OCI-LY1 (cell line): ENCODE results near the gene RGP1.

Source experiments
- H2AFZ ChIP-seq: fragments of 200-600 bp; sonication (generic), shearing (Covaris generic); 2 replicates; pipeline ENCODE4 v1.6.0; 2014; ENCODE audit warnings: antibody characterized with exemption, mild to moderate bottlenecking, low read length
- H3F3A ChIP-seq: fragments of 200-600 bp; sonication (generic), shearing (Covaris generic); 2 replicates; pipeline ENCODE4 v1.6.0; 2014; ENCODE audit warnings: mild to moderate bottlenecking, antibody characterized with exemption, low read length, moderate library complexity; ENCODE audit not compliant: insufficient read depth
- H3K27ac ChIP-seq: fragments of 200-600 bp; sonication (generic); 2 replicates; pipeline ENCODE4 v1.5.1; 2014; ENCODE audit warnings: low read length, mixed run types, mild to moderate bottlenecking, low read depth; ENCODE audit not compliant: poor library complexity, severe bottlenecking
- H3K27me3 ChIP-seq: fragments of 200-600 bp; sonication (generic); 2 replicates; pipeline ENCODE4 v1.6.0; 2014; ENCODE audit warnings: antibody characterized with exemption, mild to moderate bottlenecking, low read length, moderate library complexity; ENCODE audit not compliant: insufficient read depth
- H3K36me3 ChIP-seq: fragments of 200-600 bp; sonication (generic); 2 replicates; pipeline ENCODE4 v1.6.1; 2014; ENCODE audit warnings: mild to moderate bottlenecking, antibody characterized with exemption, low read length, moderate library complexity, mixed read lengths; ENCODE audit not compliant: insufficient read depth
- H3K4me1 ChIP-seq: fragments of 200-600 bp; sonication (generic); 2 replicates; pipeline ENCODE4 v1.5.1; 2014; ENCODE audit warnings: mild to moderate bottlenecking, low read length, moderate library complexity; ENCODE audit not compliant: insufficient read depth, severe bottlenecking
- H3K4me2 ChIP-seq: fragments of 200-600 bp; sonication (generic), shearing (Covaris generic); 2 replicates; pipeline ENCODE4 v1.6.1; 2014; ENCODE audit warnings: low read length
- H3K4me3 ChIP-seq: fragments of 200-600 bp; sonication (generic); 2 replicates; pipeline ENCODE4 v1.5.1; 2014; ENCODE audit warnings: low read length, low read depth, mild to moderate bottlenecking, mixed read lengths; ENCODE audit not compliant: poor library complexity, severe bottlenecking
- H3K79me2 ChIP-seq: fragments of 200-600 bp; shearing (Covaris generic); 2 replicates; pipeline ENCODE4 v1.6.1; 2016; ENCODE audit warnings: mixed run types, low read length, mixed read lengths; ENCODE audit not compliant: insufficient read depth
- H3K9ac ChIP-seq: fragments of 200-600 bp; sonication (generic), shearing (Covaris generic); 2 replicates; pipeline ENCODE4 v1.6.1; 2014; ENCODE audit warnings: mild to moderate bottlenecking, low read length, mixed read lengths
- H3K9me2 ChIP-seq: fragments of 200-600 bp; sonication (generic), shearing (Covaris generic); 2 replicates; pipeline ENCODE4 v1.6.1; 2014; ENCODE audit warnings: low read depth, mild to moderate bottlenecking, low read length, mixed read lengths
- H3K9me3 ChIP-seq: fragments of 200-600 bp; shearing (Covaris generic); 2 replicates; pipeline ENCODE4 v1.6.1; 2014; ENCODE audit warnings: low read length, mixed read lengths
- H4K20me1 ChIP-seq: fragments of 200-600 bp; sonication (generic), shearing (Covaris generic); 2 replicates; pipeline ENCODE4 v1.6.0; 2016; ENCODE audit warnings: mild to moderate bottlenecking, low read length; ENCODE audit not compliant: insufficient read depth
- CTCF ChIP-seq: fragments of 200-600 bp; sonication (generic), shearing (Covaris generic); IDR thresholded peaks from 2 replicates; pipeline ENCODE4 v1.5.1; 2017; ENCODE audit warnings: mild to moderate bottlenecking, antibody characterized with exemption, low read length, moderate library complexity, mixed read lengths
- EZH2 ChIP-seq: fragments of 200-600 bp; sonication (generic), shearing (Covaris generic); IDR thresholded peaks from 2 replicates; pipeline ENCODE4 v1.8.0; 2017; ENCODE audit warnings: borderline replicate concordance, mixed run types, mild to moderate bottlenecking, antibody characterized with exemption, low read length, moderate library complexity, mixed read lengths

Gene RGP1

GRCh38 chr9:35705836-35706430 is 43.2 kb upstream of the RGP1 start:
- H3K79me2 ChIP-seq, result no peaks in the 10 kb centered on the region
- H3K4me1 ChIP-seq, result no peaks in the 10 kb centered on the region
- no peak overlapping the region for H3K27ac ChIP-seq
- H3K4me3 ChIP-seq, result no peak overlapping the region
- H3K9me3 ChIP-seq, result no peaks in the 10 kb centered on the region
- H3K4me2 ChIP-seq, result no peak overlapping the region
- H2AFZ ChIP-seq, result no peak overlapping the region
- no peaks in the 10 kb centered on the region for H4K20me1 ChIP-seq
- H3K9me2 ChIP-seq, result no peaks in the 10 kb centered on the region
- H3F3A ChIP-seq, result no peaks in the 10 kb centered on the region
- H3K9ac ChIP-seq, result no peak overlapping the region
- TF ChIP-seq EZH2 (no peak), CTCF (no peak)
- H3K27me3 ChIP-seq, result no peaks in the 10 kb centered on the region
- peaks cover 93% of the 10 kb centered on the region for H3K36me3 ChIP-seq

- H3F3A ChIP-seq, result no peaks in the 10 kb centered on the region
Observed at GRCh38 chr9:35706951-35707350, 42.1 kb upstream of the RGP1 start.

GRCh38 chr9:35708146-35708545 is 40.9 kb upstream of the RGP1 start:
- Histone ChIP-seq H3K4me1 (no peaks in the 10 kb centered on the region), H3K4me2 (no peak overlapping the region), H3K27ac (no peak overlapping the region), H4K20me1 (no peaks in the 10 kb centered on the region), H3K9me2 (no peaks in the 10 kb centered on the region), H3K79me2 (no peaks in the 10 kb centered on the region), H3K9ac (no peak overlapping the region), H3F3A (no peaks in the 10 kb centered on the region), H3K9me3 (no peaks in the 10 kb centered on the region), H3K36me3 (peaks cover 90% of the 10 kb centered on the region), H2AFZ (no peak overlapping the region), H3K4me3 (no peak overlapping the region), H3K27me3 (no peaks in the 10 kb centered on the region)
- TF ChIP-seq CTCF (no peak), EZH2 (no peak)

More at GRCh38 chr9:35706951-35707350, 42.1 kb upstream of the RGP1 start:
- H3K4me3 ChIP-seq, result no peak overlapping the region
- H3K4me1 ChIP-seq, result no peaks in the 10 kb centered on the region
- H2AFZ ChIP-seq, result no peak overlapping the region
- H3K27me3 ChIP-seq, result no peaks in the 10 kb centered on the region
- no peaks in the 10 kb centered on the region for H3K79me2 ChIP-seq
- H3K36me3 ChIP-seq, result peaks cover 93% of the 10 kb centered on the region
- TF ChIP-seq EZH2 (no peak), CTCF (no peak)
- no peaks in the 10 kb centered on the region for H3K9me3 ChIP-seq
- no peak overlapping the region for H3K4me2 ChIP-seq
- H3K9me2 ChIP-seq, result no peaks in the 10 kb centered on the region
- H3K9ac ChIP-seq, result no peak overlapping the region
- no peak overlapping the region for H3K27ac ChIP-seq
- no peaks in the 10 kb centered on the region for H4K20me1 ChIP-seq
